NT2/D1 (cell line): ENCODE measurements around the gene GADD45B.

ENCODE experiments used
- SUZ12 ChIP-seq: IDR thresholded peaks from 2 replicates; pipeline ENCODE4 v1.6.1; 2011; ENCODE audit not compliant: insufficient read length, insufficient read depth; ENCODE audit errors: extremely low read depth
- YY1 ChIP-seq: IDR thresholded peaks from 2 replicates; pipeline ENCODE4 v1.6.1; 2011; ENCODE audit not compliant: insufficient read length, insufficient read depth

DNA sequence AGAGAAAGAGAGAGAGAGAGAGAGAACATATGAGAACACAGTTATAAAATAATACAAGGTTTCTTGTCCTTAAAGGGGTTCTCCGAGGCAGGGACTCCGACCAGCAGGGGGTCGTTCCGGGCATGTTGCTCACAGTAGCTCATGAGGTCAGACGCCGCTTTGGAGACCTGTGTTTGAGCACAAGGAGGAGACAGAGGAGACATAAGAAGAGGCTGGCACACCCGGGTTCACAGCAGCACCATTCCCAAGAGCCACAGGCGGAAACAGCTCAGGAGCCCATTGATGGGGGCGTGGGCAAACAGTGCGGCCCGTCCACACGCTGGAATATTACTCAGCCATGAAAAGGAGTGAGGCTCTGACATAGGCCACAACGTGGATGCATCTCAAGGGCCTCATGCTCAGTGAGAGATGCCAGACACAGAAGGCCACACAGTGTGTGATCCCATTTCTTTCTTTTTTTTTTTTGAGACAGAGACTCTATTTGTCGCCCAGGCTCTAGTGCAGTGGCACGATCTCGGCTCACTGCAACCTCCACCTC, 39.1 kb downstream of the GADD45B start:
- no peak for TF ChIP-seq YY1
- no peak for TF ChIP-seq SUZ12
